HEK293 (cell line): ENCODE data around the gene CLDN8.

Experiments used
- CTCF ChIA-PET: fragments of 350-600 bp; formaldehyde crosslinking; extraction: SDS; loops from one replicate; lab custom pipeline; 2021; ENCODE audit warnings: antibody characterized with exemption; lab: Yijun Ruan, JAX
- POLR2A ChIA-PET: fragments of 300-600 bp; formaldehyde crosslinking; extraction: SDS; loops from one replicate; lab custom pipeline; 2020; ENCODE audit warnings: antibody characterized with exemption, inconsistent platforms; lab: Yijun Ruan, JAX
- H3K27ac ChIP-seq: fragments of 200-500 bp; sonication (Bioruptor generic); 2 replicates; pipeline ENCODE4 v1.5.1; 2014; ENCODE audit warnings: low read depth, low read length, control low read depth, inconsistent platforms; ENCODE audit errors: extremely low read depth
- H3K36me3 ChIP-seq, 2 experiments: fragments of 200-500 bp in 1 of 2; sonication (Bioruptor generic) in 1 of 2; 1 replicate in 1 of 2; 2 replicates in 1 of 2; pipeline ENCODE4 v1.5.1; 2014 to 2017; ENCODE audit warnings: inconsistent platforms in 2 of 2, low read length in 2 of 2; ENCODE audit not compliant: control insufficient read depth in 2 of 2, insufficient read depth in 1 of 2
- H3K4me1 ChIP-seq: fragments of 200-500 bp; sonication (Bioruptor generic); 2 replicates; pipeline ENCODE4 v1.5.1; 2014; ENCODE audit warnings: mild to moderate bottlenecking, low read length, inconsistent platforms; ENCODE audit not compliant: control insufficient read depth, insufficient read depth
- H3K4me3 ChIP-seq: 2 replicates; pipeline ENCODE4 v1.5.1; 2011; ENCODE audit warnings: low read depth, mild to moderate bottlenecking, control low read depth, low read length, moderate library complexity
- H3K9me3 ChIP-seq: fragments of 200-500 bp; sonication (Bioruptor generic); 2 replicates; pipeline ENCODE4 v1.5.1; 2014; ENCODE audit warnings: low read depth, low read length, inconsistent platforms; ENCODE audit not compliant: control insufficient read depth, insufficient read depth
- FEZF1 ChIP-seq: fragments of 450-650 bp; formaldehyde crosslinking; IDR thresholded peaks from 2 replicates; pipeline ENCODE4 v1.5.1; 2016; ENCODE audit warnings: missing biosample characterization, missing genetic modification characterization
- KLF1 ChIP-seq: fragments of 450-650 bp; formaldehyde crosslinking; IDR thresholded peaks from 2 replicates; pipeline ENCODE4 v1.5.1; 2016; ENCODE audit warnings: missing biosample characterization, missing genetic modification characterization
- KLF7 ChIP-seq: fragments of 450-650 bp; formaldehyde crosslinking; IDR thresholded peaks from 2 replicates; pipeline ENCODE4 v1.5.1; 2016; ENCODE audit warnings: missing biosample characterization, missing genetic modification characterization, borderline replicate concordance
- SCRT1 ChIP-seq: fragments of 450-650 bp; formaldehyde crosslinking; IDR thresholded peaks from 2 replicates; pipeline ENCODE4 v1.5.1; 2016; ENCODE audit warnings: missing biosample characterization, missing genetic modification characterization, borderline replicate concordance
- ZBTB21 ChIP-seq: fragments of 450-650 bp; formaldehyde crosslinking; IDR thresholded peaks from 2 replicates; pipeline ENCODE4 v1.5.1; 2017; ENCODE audit warnings: missing biosample characterization, missing genetic modification characterization
- ZBTB44 ChIP-seq: fragments of 450-650 bp; IDR thresholded peaks from 2 replicates; pipeline ENCODE4 v1.5.1; 2018; ENCODE audit warnings: missing biosample characterization, mild to moderate bottlenecking, missing genetic modification characterization
- ZBTB49 ChIP-seq: fragments of 450-650 bp; formaldehyde crosslinking; IDR thresholded peaks from 2 replicates; pipeline ENCODE4 v1.5.1; 2016; ENCODE audit warnings: missing biosample characterization, missing genetic modification characterization, low read depth
- ZBTB7A ChIP-seq: fragments of 450-650 bp; formaldehyde crosslinking; IDR thresholded peaks from 2 replicates; pipeline ENCODE4 v1.5.1; 2016; ENCODE audit warnings: low read depth, missing biosample characterization, missing genetic modification characterization
- ZBTB8A ChIP-seq: fragments of 450-650 bp; formaldehyde crosslinking; IDR thresholded peaks from 2 replicates; pipeline ENCODE4 v1.5.1; 2016; ENCODE audit warnings: missing biosample characterization, missing genetic modification characterization
- ZNF114 ChIP-seq: fragments of 450-650 bp; formaldehyde crosslinking; IDR thresholded peaks from 2 replicates; pipeline ENCODE4 v1.5.0; 2017; ENCODE audit warnings: missing biosample characterization, missing genetic modification characterization
- ZNF155 ChIP-seq: fragments of 450-650 bp; formaldehyde crosslinking; IDR thresholded peaks from 2 replicates; pipeline ENCODE4 v1.5.1; 2016; ENCODE audit warnings: missing biosample characterization, missing genetic modification characterization
- ZNF175 ChIP-seq: fragments of 450-650 bp; formaldehyde crosslinking; IDR thresholded peaks from 2 replicates; pipeline ENCODE4 v1.5.1; 2016; ENCODE audit warnings: missing biosample characterization, missing genetic modification characterization
- ZNF214 ChIP-seq: fragments of 450-650 bp; formaldehyde crosslinking; IDR thresholded peaks from 2 replicates; pipeline ENCODE4 v1.5.1; 2017; ENCODE audit warnings: missing biosample characterization, mild to moderate bottlenecking, missing genetic modification characterization, borderline replicate concordance
- ZNF274 ChIP-seq, 2 experiments: fragments of 200-500 bp in 1 of 2; fragments of 450-650 bp in 1 of 2; sonication (Bioruptor generic) in 1 of 2; formaldehyde crosslinking in 1 of 2; IDR thresholded peaks; 2 replicates each; pipeline versions ENCODE4 v1.5.1 to v1.6.1; 2014 to 2016; ENCODE audit warnings: borderline replicate concordance in 1 of 2, inconsistent platforms in 1 of 2, low read length in 1 of 2, missing biosample characterization in 1 of 2, missing genetic modification characterization in 1 of 2
- ZNF473 ChIP-seq: fragments of 450-650 bp; formaldehyde crosslinking; IDR thresholded peaks from 2 replicates; pipeline ENCODE4 v1.5.1; 2017; ENCODE audit warnings: missing biosample characterization, missing genetic modification characterization
- ZNF488 ChIP-seq: fragments of 450-650 bp; formaldehyde crosslinking; IDR thresholded peaks from 2 replicates; pipeline ENCODE4 v1.5.1; 2016; ENCODE audit warnings: missing biosample characterization, missing genetic modification characterization
- ZNF707 ChIP-seq: fragments of 450-650 bp; formaldehyde crosslinking; IDR thresholded peaks from 2 replicates; pipeline ENCODE4 v1.5.1; 2016; ENCODE audit warnings: missing biosample characterization, missing genetic modification characterization
- ZNF776 ChIP-seq: fragments of 450-650 bp; formaldehyde crosslinking; IDR thresholded peaks from 2 replicates; pipeline ENCODE4 v1.5.0; 2017; ENCODE audit warnings: missing biosample characterization, missing genetic modification characterization, borderline replicate concordance
- ZNF785 ChIP-seq: fragments of 450-650 bp; formaldehyde crosslinking; IDR thresholded peaks from 2 replicates; pipeline ENCODE4 v1.5.1; 2016; ENCODE audit warnings: missing biosample characterization, missing genetic modification characterization
- ZNF791 ChIP-seq: fragments of 450-650 bp; formaldehyde crosslinking; IDR thresholded peaks from 2 replicates; pipeline ENCODE4 v1.5.1; 2016; ENCODE audit warnings: missing biosample characterization, missing genetic modification characterization
- TF ChIP-seq, protein P1 (sequence below): fragments of 450-650 bp; formaldehyde crosslinking; IDR thresholded peaks from 2 replicates; pipeline ENCODE4 v1.5.1; 2017; ENCODE audit warnings: missing biosample characterization, missing genetic modification characterization
- TF ChIP-seq, protein P2 (sequence below): fragments of 450-650 bp; formaldehyde crosslinking; IDR thresholded peaks from 2 replicates; pipeline ENCODE4; 2016; ENCODE audit warnings: missing biosample characterization, missing genetic modification characterization
- TF ChIP-seq, protein P3 (sequence below): fragments of 450-650 bp; formaldehyde crosslinking; IDR thresholded peaks from 2 replicates; pipeline ENCODE4 v1.5.1; 2016; ENCODE audit warnings: missing biosample characterization, missing genetic modification characterization, low read depth

Gene CLDN8

DNA sequence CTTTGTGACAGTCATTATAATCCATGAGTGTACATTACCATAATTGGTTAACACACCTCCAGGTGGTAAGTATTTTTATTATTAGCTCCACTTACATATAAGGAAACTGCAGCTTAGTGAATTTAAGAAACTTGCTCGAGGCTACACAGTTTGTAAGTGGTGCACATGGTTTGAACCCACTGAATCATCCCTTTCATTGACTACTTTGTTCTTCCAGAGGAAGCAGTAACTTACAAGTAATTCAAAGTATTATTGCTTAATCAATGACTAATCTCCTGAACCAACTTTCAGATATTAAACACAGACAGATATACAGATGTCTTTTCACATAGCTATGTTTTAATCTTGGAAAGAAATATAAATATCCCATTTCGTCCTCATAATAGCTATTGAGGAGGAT lies 18.7 kb upstream of the CLDN8 start:
- Histone ChIP-seq H3K27ac (no peak overlapping the region), H3K36me3 (no peaks in the 10 kb centered on the region)
- TF ChIP-seq KLF1 (tag by site-specific recombination) (no peak), ZNF473 (tag by site-specific recombination) (no peak), ZNF114 (tag by site-specific recombination) (no peak), ZBTB8A (tag by site-specific recombination) (no peak), ZNF214 (tag by site-specific recombination) (no peak), ZNF274 (IDR thresholded peaks at IDR 0.05; ENCODE audit: low read length) (no peak), ZNF274 (tag by site-specific recombination; IDR thresholded peaks at IDR 0.05; ENCODE audit: borderline replicate concordance) (no peak), ZNF707 (tag by site-specific recombination) (no peak), ZNF175 (tag by site-specific recombination) (no peak), ZBTB7A (tag by site-specific recombination) (no peak), ZBTB44 (tag by site-specific recombination) (no peak)
- TF ChIP-seq, protein P1, sequence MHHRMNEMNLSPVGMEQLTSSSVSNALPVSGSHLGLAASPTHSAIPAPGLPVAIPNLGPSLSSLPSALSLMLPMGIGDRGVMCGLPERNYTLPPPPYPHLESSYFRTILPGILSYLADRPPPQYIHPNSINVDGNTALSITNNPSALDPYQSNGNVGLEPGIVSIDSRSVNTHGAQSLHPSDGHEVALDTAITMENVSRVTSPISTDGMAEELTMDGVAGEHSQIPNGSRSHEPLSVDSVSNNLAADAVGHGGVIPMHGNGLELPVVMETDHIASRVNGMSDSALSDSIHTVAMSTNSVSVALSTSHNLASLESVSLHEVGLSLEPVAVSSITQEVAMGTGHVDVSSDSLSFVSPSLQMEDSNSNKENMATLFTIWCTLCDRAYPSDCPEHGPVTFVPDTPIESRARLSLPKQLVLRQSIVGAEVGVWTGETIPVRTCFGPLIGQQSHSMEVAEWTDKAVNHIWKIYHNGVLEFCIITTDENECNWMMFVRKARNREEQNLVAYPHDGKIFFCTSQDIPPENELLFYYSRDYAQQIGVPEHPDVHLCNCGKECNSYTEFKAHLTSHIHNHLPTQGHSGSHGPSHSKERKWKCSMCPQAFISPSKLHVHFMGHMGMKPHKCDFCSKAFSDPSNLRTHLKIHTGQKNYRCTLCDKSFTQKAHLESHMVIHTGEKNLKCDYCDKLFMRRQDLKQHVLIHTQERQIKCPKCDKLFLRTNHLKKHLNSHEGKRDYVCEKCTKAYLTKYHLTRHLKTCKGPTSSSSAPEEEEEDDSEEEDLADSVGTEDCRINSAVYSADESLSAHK (tag by site-specific recombination), result no peak
- TF ChIP-seq, all 188 proteins: peak for 0
- Histone ChIP-seq H3K9me3 (no peaks in the 10 kb centered on the region; the same call in 1 of the 2 replicates), H3K4me3 (no peak overlapping the region), H3K4me1 (no peaks in the 10 kb centered on the region)
- CTCF ChIA-PET, result interaction anchor here (0.6 kb wide), 1 partner anchor 374 kb away, joined by 3 read pairs; no protein-coding TSS in a partner anchor
- POLR2A ChIA-PET, result no interaction called here

GRCh38 chr21:30234050-30234449 lies 18.2 kb upstream of the CLDN8 start:
- Histone ChIP-seq H3K36me3 (no peaks in the 10 kb centered on the region), H3K4me1 (no peaks in the 10 kb centered on the region), H3K4me3 (no peak overlapping the region), H3K27ac (no peak overlapping the region), H3K9me3 (no peaks in the 10 kb centered on the region; the same call in 1 of the 2 replicates)
- ChIA-PET POLR2A (no interaction called here), CTCF (no interaction called here)
- TF ChIP-seq ZBTB49 (tag by site-specific recombination) (no peak), ZNF785 (tag by site-specific recombination) (no peak), ZNF776 (no peak), FEZF1 (tag by site-specific recombination) (no peak), ZNF488 (tag by site-specific recombination) (no peak), KLF1 (tag by site-specific recombination) (no peak), SCRT1 (no peak), KLF7 (tag by site-specific recombination) (no peak), ZNF155 (no peak), ZBTB21 (tag by site-specific recombination) (no peak), ZNF791 (no peak)
- TF ChIP-seq, protein P2, sequence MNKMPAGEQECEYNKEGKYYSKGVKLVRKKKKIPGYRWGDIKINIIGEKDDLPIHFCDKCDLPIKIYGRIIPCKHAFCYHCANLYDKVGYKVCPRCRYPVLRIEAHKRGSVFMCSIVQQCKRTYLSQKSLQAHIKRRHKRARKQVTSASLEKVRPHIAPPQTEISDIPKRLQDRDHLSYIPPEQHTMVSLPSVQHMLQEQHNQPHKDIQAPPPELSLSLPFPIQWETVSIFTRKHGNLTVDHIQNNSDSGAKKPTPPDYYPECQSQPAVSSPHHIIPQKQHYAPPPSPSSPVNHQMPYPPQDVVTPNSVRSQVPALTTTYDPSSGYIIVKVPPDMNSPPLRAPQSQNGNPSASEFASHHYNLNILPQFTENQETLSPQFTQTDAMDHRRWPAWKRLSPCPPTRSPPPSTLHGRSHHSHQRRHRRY (tag by site-specific recombination), result no peak
- TF ChIP-seq, protein P3, sequence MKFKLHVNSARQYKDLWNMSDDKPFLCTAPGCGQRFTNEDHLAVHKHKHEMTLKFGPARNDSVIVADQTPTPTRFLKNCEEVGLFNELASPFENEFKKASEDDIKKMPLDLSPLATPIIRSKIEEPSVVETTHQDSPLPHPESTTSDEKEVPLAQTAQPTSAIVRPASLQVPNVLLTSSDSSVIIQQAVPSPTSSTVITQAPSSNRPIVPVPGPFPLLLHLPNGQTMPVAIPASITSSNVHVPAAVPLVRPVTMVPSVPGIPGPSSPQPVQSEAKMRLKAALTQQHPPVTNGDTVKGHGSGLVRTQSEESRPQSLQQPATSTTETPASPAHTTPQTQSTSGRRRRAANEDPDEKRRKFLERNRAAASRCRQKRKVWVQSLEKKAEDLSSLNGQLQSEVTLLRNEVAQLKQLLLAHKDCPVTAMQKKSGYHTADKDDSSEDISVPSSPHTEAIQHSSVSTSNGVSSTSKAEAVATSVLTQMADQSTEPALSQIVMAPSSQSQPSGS, result no peak
